DOHH2 (cell line): ENCODE data around the gene TBC1D16.

ENCODE experiments used
- CTCF ChIP-seq: fragments of 200-600 bp; sonication (generic); IDR thresholded peaks from one replicate; pipeline ENCODE4 v1.5.1; 2014; ENCODE audit warnings: antibody characterized with exemption, mild to moderate bottlenecking, low read depth, low read length; ENCODE audit not compliant: poor library complexity, severe bottlenecking
- EZH2phosphoT487 ChIP-seq: fragments of 200-600 bp; sonication (generic); IDR thresholded peaks from 2 replicates; pipeline ENCODE4 v1.6.1; 2017; ENCODE audit warnings: borderline replicate concordance, mild to moderate bottlenecking, antibody characterized with exemption, low read length, moderate library complexity, mixed read lengths

GRCh38 chr17:79892457-79893241, 143.0 kb downstream of the TBC1D16 start:
- TF ChIP-seq CTCF (no peak), EZH2phosphoT487 (no peak)
